NCI-H1436 (cell line): ENCODE data around the gene AP3B1.

Experiments
- DNase-seq: peaks from one replicate; lab custom pipeline; 2025; lab: John Stamatoyannopoulos, UW

AP3B1 gene

GRCh38 chr5:77971776-77972468, 322.6 kb downstream of the AP3B1 start:
- DNase-seq = peak; percentile 92

DNA sequence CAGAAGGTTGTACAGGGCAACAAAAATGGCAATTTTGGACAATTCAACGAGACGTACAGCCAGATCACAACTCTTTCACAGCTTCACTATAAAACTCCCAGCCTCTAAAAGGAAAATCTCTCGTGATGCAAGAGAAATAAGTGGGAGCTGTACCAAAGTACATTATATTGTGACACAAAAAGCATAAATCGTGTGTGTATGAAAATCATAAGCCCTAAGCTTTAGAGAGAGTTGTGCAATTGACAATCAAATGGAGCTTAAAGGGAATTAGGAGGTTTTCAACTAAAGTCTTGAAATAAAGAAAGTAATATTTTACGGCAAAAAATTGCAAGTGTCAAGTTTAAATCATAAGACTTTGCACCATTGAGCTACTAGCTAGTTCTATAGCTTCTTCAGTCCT, 323.6 kb downstream of the AP3B1 start:
- DNase-seq = no peak

DNA sequence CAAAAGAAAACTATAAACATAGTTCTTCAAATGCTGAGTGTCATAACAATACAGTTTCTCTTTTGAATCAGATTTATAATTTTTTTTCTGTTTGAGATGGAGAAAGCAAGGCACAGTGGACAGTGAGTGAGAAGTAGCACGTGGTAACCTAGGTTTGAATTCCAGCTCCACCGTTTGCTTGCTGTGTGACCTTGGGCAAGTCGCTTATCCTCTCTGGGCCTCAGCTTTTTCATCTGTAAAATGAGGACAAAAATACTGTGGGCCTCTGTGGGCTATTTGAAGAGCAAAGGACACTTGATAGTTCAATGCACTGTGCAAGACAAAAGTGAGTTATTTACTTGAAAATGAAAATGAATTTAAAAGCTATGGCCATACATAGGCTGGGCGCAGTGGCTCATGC, 330.7 kb downstream of the AP3B1 start:
- no peak for DNase-seq

DNA sequence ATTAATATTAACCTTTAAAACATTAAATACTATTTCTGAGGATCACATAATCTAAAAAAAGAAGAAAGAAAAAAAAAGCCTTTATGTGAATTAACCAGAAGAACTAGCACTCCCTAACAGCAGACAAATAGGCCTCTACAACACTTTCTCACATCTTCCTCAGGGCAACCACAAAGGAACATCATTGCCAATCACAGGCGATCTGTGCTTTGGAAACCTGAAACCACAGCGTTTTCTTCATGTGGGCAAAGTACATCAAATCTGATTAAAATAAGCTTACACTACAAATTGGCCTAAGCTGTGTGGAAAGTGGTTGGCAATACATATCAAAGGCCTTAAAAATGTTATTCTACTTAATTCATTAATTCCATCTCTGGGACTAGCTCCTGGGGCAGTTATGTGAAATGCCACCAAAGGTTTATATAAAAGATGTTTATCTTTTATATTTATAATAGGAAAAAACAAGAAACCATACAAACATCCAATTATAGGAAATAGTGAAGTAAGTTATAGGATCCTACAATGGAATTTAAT, 333.6 kb downstream of the AP3B1 start:
- DNase-seq = peak; percentile 41

GRCh38 chr5:77960305-77960704, 334.2 kb downstream of the AP3B1 start:
- no peak for DNase-seq

DNA sequence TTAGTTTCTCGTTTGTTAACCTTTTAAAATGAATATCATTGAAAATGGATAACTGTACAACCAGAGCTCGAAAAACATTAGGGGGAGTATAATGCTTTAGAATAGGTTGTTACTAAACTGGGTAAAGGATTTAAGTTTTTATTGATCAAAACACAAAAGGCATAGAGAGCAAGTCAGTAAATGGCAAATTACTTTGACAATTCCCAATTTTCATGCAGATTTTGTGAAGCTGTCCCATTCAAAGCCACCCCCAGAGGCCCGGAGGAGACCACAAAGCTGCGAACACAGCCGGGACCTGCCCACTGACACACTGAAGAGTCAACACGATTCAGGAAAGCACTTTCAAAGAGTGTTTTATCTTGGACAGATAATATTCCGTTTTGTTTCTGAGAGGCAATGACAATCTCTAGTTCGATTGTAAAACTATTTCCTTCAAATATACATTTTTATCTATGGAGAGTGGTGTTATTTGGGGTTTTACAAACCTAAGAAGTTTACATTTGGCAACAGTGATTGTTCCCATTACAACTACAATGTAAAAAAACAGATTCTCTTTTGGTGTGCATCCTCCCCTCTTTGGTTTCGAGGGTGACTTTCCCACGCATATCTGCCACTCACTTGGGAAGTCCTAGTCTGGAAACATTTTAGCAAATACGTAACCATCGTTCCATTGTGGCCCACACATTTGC, 335.7 kb downstream of the AP3B1 start:
- no peak for DNase-seq

DNA sequence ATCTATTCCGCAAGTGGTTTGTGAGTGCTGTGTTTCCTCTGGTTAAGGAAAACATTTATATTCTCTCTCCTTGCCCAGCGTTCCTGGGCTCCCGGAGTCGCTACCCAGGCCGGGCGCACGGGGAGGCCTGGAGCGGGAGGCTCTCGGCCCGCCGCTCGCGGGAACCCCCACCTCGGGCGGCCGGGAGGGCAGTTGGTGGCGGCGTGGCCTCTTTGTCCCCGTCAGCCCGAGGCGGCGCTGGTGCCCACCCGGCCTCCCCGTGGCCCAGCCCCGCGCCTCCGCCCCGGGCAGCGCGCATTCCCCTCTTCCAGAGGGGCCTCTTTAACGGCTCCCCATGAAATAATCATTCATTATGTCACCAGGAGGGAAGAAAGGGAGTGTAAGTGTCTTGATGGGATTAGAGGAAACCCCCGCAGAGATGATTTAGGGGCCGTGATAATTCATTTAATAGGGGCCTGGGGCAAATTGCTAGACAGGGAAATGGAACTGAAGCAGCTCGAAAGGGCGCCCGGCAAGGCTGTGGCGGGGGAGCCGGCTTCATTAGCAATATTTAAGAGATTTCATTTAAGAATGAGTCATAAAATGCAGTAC, 336.5 kb downstream of the AP3B1 start:
- DNase-seq = no peak

DNA sequence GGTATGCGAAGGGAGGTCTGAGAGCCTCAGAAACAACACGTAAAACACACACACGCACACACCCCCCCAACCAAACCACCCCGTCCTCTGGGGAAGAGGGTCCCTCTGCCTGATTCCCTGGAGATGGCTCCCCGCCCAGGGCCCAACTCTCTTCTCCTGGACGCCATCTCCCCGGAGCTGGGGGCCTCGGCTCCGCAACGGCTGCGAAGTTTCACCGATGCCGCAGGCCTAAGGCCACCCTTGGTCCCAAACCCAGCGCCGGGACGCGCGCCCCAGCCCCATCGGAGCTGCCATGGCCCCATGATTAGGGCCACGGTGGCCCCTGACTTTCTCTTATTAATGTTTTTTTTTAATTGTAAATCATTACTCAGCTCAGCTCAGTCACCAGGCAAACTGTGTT, 337.0 kb downstream of the AP3B1 start:
- DNase-seq = no peak

DNA sequence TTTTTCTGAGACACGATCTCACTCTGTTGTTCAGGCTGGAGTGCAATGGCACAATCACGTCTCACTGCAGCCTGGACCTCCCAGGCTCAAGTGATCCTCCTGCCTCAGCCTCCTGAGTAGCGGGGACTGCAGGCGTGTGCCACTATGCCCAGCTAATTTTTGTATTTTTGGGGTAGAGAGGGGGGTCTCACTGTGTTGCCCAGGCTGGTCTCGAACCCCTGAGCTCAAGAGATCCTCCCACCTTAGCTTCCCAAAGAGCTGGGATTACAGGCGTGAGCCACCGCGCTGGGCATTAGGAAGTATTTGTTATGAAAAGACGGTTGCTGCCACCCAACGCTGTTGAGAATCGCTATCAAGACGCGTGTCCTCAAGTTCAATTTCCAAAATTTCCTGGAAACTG, 337.4 kb downstream of the AP3B1 start:
- DNase-seq = no peak

GRCh38 chr5:77955577-77955976, 338.9 kb downstream of the AP3B1 start:
- DNase-seq = no peak

GRCh38 chr5:77953374-77953773, 341.1 kb downstream of the AP3B1 start:
- DNase-seq = no peak

DNA sequence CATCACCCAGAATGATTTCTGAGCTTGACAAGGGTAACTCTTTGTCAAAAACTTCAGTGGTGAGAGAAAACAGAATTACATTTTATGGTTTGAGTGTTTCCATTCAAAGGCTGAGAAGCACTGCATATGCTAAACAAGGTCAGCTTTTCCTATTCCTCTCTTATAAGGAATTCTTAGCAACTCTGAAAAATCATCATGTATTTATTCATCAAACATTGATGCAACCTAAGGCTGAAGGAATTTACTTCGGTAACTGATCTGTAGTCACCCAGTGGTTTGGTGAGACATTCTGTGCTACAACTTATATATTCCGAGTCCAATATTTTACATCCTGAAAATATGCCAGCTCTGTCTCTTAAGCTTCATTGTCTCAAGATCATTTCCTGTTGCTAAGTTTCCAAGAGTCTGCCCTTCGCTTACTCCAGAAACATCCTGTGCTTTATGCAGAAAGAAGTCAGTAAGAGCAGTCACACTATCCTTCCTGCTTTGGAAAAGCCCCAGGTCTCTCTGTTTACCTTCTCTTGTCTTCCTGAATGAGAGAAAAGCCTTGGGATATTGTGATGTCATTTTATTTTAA, 341.8 kb downstream of the AP3B1 start:
- DNase-seq = no peak
